Erythroblast (primary cell): Measurements from ENCODE around the gene WFIKKN2.

ENCODE experiments used
- DNase-seq, 2 experiments: peaks; one replicate each; lab custom pipeline; 2025; lab: John Stamatoyannopoulos, UW
- GATA1 ChIP-seq: IDR thresholded peaks from 2 replicates; pipeline ENCODE4 v1.6.1; 2011; ENCODE audit warnings: low read depth, mild to moderate bottlenecking, control low read depth, low read length, moderate library complexity
- POLR2A ChIP-seq: IDR thresholded peaks from 2 replicates; pipeline ENCODE4 v1.6.1; 2011; ENCODE audit warnings: mild to moderate bottlenecking, low read length

WFIKKN2 gene

DNA sequence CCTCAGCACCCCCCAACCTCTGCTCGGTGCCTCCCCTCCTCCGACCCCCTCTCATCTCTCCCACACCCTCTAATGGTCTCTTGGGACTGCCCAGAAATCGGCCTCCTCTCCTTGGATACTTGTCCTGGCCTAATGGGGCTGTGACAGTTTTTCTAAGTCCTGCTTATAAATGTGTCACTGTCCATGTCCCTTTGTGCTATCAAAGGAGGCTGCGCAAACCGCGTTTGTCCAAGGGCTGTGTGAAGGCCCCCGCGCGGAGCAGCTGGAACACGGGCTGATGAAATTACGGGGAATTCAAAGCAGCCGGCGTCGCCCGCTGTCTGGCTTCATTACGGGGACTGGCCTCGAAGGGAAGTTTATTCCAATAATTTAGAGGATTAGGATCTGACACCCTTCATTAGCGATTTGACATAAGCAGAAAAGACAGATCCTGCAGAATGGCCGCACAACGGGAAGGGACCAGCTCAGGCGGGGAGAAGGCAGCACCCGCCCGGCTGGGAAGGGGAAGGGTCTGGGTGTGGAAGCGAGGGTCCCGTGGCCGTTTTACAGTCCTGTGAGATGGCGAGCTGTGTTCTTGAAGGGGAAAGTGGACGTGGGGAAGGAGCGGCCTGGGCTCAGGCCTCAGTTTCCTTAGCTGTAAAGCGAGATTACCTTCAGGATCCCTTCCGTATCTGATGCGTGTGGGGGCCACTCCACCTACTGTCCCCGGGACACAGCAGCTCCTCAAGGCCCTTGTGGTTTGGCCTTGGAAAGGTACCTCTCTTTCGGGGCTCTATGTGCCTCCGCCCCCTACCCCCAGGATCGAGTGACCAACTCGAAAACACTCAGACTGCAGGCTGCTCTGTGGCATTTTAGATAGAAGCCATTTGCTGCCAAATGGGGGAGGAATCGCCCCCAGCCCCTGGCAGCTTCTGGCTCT lies 1.6 kb upstream of the WFIKKN2 start:
- TF ChIP-seq GATA1 (no peak), POLR2A (no peak)
- no peak for DNase-seq

GRCh38 chr17:50834429-50835300 lies 721 bp upstream of the WFIKKN2 start:
- no peak for TF ChIP-seq GATA1
- no peak for TF ChIP-seq POLR2A
- no peak for DNase-seq

GRCh38 chr17:50836826-50837225 lies 1.4 kb downstream of the WFIKKN2 start:
- TF ChIP-seq GATA1: no peak
- no peak for TF ChIP-seq POLR2A
- no peak for DNase-seq

DNA sequence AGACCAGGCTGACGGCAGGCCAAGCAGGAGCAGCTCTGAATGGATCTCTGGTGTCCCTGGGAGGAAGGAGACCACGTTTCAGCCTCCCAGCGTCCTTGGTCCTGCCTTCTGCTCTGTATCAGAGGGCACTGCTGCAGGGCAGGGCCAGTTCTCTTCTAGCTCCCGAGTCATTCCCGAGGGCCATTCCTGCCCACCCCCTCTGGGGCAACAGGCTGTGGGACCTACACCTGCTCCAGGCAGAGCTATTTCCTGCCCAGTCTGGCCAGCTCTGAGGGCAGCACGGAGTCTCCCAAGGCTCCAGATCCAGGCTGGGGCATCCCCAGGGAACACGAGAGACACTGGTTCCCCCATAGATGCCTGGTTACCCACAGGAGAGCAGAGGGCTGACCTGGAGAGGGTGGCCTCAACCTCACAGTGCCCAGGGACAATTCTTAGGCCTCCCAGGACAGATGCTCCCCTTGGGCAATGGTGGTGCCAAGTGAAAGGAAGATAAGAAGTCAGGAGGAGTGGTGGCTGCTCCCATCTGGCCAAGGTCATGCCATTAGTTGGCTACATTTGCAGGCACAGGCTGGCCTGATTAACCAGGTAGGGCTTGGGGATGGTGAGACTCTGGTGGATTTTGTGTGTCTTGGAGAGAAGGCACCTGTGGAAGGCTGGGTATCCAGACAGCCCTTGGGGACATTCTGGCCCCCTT lies 2.0 kb downstream of the WFIKKN2 start:
- DNase-seq: no peak
- TF ChIP-seq POLR2A: no peak

DNA sequence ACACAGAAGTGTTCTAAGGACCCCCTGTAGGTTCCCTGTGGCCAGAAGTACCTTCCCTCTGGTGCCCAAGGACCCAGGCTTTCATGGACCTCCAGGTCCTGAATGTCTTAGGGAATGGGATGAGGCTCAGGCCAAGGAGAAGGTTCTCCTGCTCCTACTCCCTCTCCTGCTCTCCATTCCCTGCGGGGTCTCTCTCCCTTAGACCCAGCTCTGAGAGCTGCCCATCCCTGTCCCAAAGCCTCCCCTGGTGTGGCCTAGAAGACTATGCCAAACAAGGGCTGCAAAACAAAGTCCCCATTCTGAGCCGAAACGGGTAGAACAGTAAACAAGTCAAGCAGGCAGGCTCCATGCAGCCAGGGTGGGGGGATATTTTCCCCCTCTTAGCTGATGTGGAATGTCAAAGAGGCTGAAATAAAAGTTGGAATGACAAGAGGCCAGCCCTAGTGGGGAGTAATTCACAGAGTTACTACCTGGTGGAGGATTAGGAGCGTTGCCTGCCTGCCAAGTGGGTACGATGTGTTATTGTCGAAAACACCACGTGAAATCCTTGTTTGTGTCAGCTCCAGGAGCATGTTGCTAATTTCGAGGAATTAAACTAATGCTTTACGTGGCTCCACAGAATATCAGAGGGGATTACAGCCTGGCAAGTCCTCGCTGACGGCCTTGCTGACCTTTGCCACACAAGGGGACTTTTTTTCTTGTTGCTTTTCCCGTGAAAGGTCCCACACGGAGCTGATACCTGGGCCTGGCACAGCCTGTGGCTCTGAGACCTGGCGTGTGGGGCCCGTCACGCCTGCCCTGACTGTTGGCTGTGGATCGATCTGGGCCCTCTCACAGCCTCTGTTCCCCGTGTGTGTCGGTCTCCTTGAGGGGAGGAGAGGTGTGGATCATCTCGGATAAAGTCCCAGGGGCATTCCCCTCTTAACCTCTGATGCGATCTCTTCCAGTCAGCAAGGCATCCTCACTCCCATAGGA lies 2.9 kb downstream of the WFIKKN2 start:
- no peak for TF ChIP-seq GATA1
- no peak for TF ChIP-seq POLR2A
- no peak for DNase-seq

DNA sequence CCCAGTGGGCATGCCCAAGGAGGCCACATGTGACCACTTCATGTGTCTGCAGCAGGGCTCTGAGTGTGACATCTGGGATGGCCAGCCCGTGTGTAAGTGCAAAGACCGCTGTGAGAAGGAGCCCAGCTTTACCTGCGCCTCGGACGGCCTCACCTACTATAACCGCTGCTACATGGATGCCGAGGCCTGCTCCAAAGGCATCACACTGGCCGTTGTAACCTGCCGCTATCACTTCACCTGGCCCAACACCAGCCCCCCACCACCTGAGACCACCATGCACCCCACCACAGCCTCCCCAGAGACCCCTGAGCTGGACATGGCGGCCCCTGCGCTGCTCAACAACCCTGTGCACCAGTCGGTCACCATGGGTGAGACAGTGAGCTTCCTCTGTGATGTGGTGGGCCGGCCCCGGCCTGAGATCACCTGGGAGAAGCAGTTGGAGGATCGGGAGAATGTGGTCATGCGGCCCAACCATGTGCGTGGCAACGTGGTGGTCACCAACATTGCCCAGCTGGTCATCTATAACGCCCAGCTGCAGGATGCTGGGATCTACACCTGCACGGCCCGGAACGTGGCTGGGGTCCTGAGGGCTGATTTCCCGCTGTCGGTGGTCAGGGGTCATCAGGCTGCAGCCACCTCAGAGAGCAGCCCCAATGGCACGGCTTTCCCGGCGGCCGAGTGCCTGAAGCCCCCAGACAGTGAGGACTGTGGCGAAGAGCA lies 4.4 kb downstream of the WFIKKN2 start:
- DNase-seq: no peak
- no peak for TF ChIP-seq GATA1
- no peak for TF ChIP-seq POLR2A

DNA sequence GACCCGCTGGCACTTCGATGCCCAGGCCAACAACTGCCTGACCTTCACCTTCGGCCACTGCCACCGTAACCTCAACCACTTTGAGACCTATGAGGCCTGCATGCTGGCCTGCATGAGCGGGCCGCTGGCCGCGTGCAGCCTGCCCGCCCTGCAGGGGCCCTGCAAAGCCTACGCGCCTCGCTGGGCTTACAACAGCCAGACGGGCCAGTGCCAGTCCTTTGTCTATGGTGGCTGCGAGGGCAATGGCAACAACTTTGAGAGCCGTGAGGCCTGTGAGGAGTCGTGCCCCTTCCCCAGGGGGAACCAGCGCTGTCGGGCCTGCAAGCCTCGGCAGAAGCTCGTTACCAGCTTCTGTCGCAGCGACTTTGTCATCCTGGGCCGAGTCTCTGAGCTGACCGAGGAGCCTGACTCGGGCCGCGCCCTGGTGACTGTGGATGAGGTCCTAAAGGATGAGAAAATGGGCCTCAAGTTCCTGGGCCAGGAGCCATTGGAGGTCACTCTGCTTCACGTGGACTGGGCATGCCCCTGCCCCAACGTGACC lies 5.0 kb downstream of the WFIKKN2 start:
- TF ChIP-seq POLR2A (no peak), GATA1 (no peak)
- DNase-seq: no peak

DNA sequence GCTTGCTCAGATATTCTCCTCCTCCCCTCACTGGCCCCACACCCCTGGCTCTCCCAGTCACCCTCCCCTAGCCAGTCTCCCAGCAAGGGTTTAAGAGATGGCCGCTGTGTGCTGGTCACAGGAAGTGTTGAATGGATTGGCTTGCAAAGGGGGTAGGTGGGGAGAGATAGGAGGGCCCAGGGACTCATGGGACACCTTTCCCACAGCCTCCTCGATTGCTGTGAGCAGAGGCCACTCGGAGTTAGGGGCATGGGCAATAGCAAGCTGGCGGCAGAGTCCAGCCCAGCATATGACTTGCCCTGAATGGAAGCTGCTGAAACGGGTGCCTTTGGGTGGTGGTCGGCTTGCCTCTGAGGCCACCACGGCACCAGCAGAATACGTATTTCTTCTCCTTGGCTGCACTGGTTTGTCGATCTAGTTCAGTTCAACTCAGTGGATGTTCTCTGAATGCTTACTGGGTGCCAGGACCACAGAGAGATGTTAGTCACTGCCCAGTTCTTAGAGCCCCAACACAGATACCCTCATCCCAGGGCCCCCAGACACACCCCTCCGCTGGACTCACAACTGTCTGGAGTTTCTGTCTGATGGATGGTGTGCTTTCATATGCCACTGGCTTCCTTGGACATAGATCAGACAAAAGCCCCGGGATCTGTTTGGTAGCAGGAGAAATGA lies 6.0 kb downstream of the WFIKKN2 start:
- DNase-seq: no peak
- TF ChIP-seq GATA1: no peak
- TF ChIP-seq POLR2A: no peak

GRCh38 chr17:50841949-50842354 lies 6.6 kb downstream of the WFIKKN2 start:
- no peak for TF ChIP-seq POLR2A
- TF ChIP-seq GATA1: no peak
- DNase-seq: peak; percentile 41 to 75

DNA sequence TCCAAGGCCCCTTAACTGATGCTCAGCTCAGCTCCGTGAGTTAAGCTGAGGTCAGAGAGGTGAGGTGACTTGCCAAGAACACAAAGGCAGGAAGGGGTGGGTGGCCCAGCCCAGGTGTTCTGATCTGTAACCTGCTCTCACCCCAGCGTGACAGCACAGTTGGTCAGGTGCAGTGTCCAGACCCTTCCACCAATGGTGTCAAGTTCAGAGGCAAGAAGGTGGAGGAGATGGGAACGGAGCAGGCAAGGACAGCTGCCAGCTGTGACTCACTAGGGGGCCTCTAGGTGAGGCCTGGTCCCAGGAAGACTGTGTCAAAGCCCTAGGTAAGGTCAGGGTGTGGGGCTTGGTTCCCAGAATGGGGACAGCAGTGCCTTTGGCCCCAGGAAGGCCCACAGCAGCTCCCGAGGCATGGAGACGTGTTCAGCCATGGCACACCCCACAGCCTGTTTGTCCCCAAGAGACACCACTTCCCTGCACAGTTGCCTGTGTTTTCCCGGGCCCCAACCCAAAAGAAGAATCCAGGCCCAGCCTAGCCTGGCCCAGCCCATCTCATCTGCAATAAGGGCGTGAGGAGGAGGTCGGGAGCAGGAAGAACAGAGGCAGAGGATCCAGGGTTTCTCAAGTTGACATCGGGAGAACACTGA lies 7.2 kb downstream of the WFIKKN2 start:
- TF ChIP-seq GATA1 (no peak), POLR2A (no peak)
- DNase-seq: no peak

GRCh38 chr17:50843150-50843905 lies 7.9 kb downstream of the WFIKKN2 start:
- DNase-seq: no peak
- TF ChIP-seq GATA1 (no peak), POLR2A (no peak)
